HepG2 (cell line): ENCODE results near the gene CHST6. TPM values are rescaled to one million over a fixed set of nuclear protein-coding genes. Genes with fewer than 3 reads are reported as not detected.
"Not testable (repeated sequence)": the region's sequence is repeated elsewhere in the genome, so short reads cannot be mapped to it uniquely, and the experiment has no call there.

Source experiments
- ATAC-seq: fragments of 200-7000 bp; cut with Tn5 transposase; 3 replicates; pipeline ENCODE4 v1.9.1; 2020; ENCODE audit warnings: mild to moderate bottlenecking, moderate library complexity
- BruUV-seq: library from RNA; stranded (reverse); fragments of 400-500 nt; replicated peaks from 2 replicates; lab custom pipeline; 2021; lab: Mats Ljungman, UMichigan
- CTCF ChIA-PET: fragments of 300-600 bp; formaldehyde crosslinking; extraction: SDS; loops from one replicate; lab custom pipeline; 2021; ENCODE audit warnings: low total read pairs, inconsistent platforms, low intra/inter-chr PET ratio; lab: Yijun Ruan, JAX
- POLR2A ChIA-PET: fragments of 350-600 bp; sonication (Branson Sonifier 250); formaldehyde crosslinking; loops from one replicate; lab custom pipeline; 2020; ENCODE audit warnings: antibody characterized with exemption, inconsistent platforms; lab: Yijun Ruan, JAX
- DNase-seq: peaks from one replicate; pipeline ENCODE4 v3.0.0-alpha.2; 2015; ENCODE audit warnings: low spot score
- FAIRE-seq: peaks from 3 replicates; lab custom pipeline; 2011; peaks lifted over from hg19 to GRCh38; lab: Jason Lieb, UNC
- H2AFZ ChIP-seq: one replicate; pipeline ENCODE4 v1.6.1; 2011; ENCODE audit warnings: low read length, inconsistent platforms
- H3K27ac ChIP-seq: fragments of 300-600 bp; 3 replicates; pipeline ENCODE4 v1.8.0; 2011; ENCODE audit warnings: mixed run types, mild to moderate bottlenecking, mixed read lengths, low read length, inconsistent platforms; ENCODE audit not compliant: insufficient read depth; ENCODE audit errors: extremely low read length
- H3K27me3 ChIP-seq, 2 experiments: fragments of 200-600 bp in 1 of 2; 2 replicates in 1 of 2; 3 replicates in 1 of 2; pipeline versions ENCODE4 v1.6.0 to v1.8.0; 2011; ENCODE audit warnings: low read length in 2 of 2, mild to moderate bottlenecking in 2 of 2, moderate library complexity in 2 of 2, inconsistent platforms in 1 of 2; ENCODE audit not compliant: insufficient read depth in 2 of 2, control insufficient read depth in 1 of 2
- H3K36me3 ChIP-seq, 2 experiments: fragments of 200-600 bp in 1 of 2; replicated peaks in 1 of 2; 2 replicates in 1 of 2; 3 replicates in 1 of 2; pipeline versions ENCODE4 v1.5.1 to v1.8.0; 2011; ENCODE audit warnings: low read length in 2 of 2, inconsistent platforms in 1 of 2; ENCODE audit not compliant: insufficient read depth in 2 of 2, control insufficient read depth in 1 of 2
- H3K4me1 ChIP-seq: 2 replicates; pipeline ENCODE4 v1.5.1; 2012; ENCODE audit warnings: low read length, inconsistent platforms; ENCODE audit not compliant: insufficient read depth
- H3K4me2 ChIP-seq: 2 replicates; pipeline ENCODE4 v1.6.0; 2011; ENCODE audit warnings: low read depth, low read length, inconsistent platforms
- H3K4me3 ChIP-seq, 3 experiments: fragments of 200-600 bp in 1 of 3; sonication (generic), shearing (Covaris generic) in 1 of 3; replicated peaks in 1 of 3; 2 replicates each; pipeline ENCODE4 v1.5.1; 2011 to 2016; ENCODE audit warnings: low read length in 3 of 3, inconsistent platforms in 2 of 3, low read depth in 2 of 3, mild to moderate bottlenecking in 2 of 3, control low read depth in 1 of 3, mixed read lengths in 1 of 3; ENCODE audit not compliant: insufficient read depth in 1 of 3
- H3K79me2 ChIP-seq: one replicate; pipeline ENCODE4 v1.6.1; 2011; ENCODE audit warnings: low read length, inconsistent platforms; ENCODE audit not compliant: insufficient read depth
- H3K9ac ChIP-seq: 2 replicates; pipeline ENCODE4 v1.6.0; 2011; ENCODE audit warnings: mild to moderate bottlenecking, low read depth, low read length, inconsistent platforms; ENCODE audit not compliant: insufficient read depth
- H3K9me3 ChIP-seq: 2 replicates; pipeline ENCODE4 v1.5.1; 2012; ENCODE audit warnings: mild to moderate bottlenecking, low read length
- H4K20me1 ChIP-seq: 2 replicates; pipeline ENCODE4 v1.6.0; 2011; ENCODE audit warnings: inconsistent platforms, mild to moderate bottlenecking, low read length, moderate library complexity; ENCODE audit not compliant: insufficient read depth
- BRCA1 ChIP-seq: sonication (generic); formaldehyde crosslinking; IDR thresholded peaks from 2 replicates; pipeline ENCODE4 v1.4.0; 2020; ENCODE audit warnings: missing genetic modification reagents
- ELF3 ChIP-seq: IDR thresholded peaks from 2 replicates; pipeline ENCODE4 v1.6.1; 2016; ENCODE audit warnings: missing genetic modification reagents, missing compliant biosample characterization
- KDM5A ChIP-seq: fragments of 200-600 bp; sonication (generic); IDR thresholded peaks from 2 replicates; pipeline ENCODE4 v1.7.0; 2018; ENCODE audit warnings: antibody characterized with exemption, mild to moderate bottlenecking, low read length, borderline replicate concordance
- NCOA2 ChIP-seq: sonication (generic); formaldehyde crosslinking; IDR thresholded peaks from 2 replicates; pipeline ENCODE4 v1.8.0; 2022; ENCODE audit warnings: inconsistent platforms
- TFDP1 ChIP-seq: IDR thresholded peaks from 2 replicates; pipeline ENCODE4 v1.6.1; 2016; ENCODE audit warnings: missing compliant biosample characterization, missing genetic modification reagents, borderline replicate concordance
- UBTF ChIP-seq: sonication (generic); formaldehyde crosslinking; IDR thresholded peaks from 2 replicates; pipeline ENCODE4 v1.4.0; 2020; ENCODE audit warnings: mild to moderate bottlenecking, missing genetic modification reagents
- ZFX ChIP-seq: sonication (generic); formaldehyde crosslinking; IDR thresholded peaks from 2 replicates; pipeline ENCODE4 v1.4.0; 2020; ENCODE audit warnings: mild to moderate bottlenecking, low read depth, missing genetic modification reagents, moderate library complexity
- ZNF274 ChIP-seq: sonication (generic); formaldehyde crosslinking; IDR thresholded peaks from 2 replicates; pipeline ENCODE4 v1.5.1; 2020; ENCODE audit warnings: mild to moderate bottlenecking, missing genetic modification reagents
- ZNF607 ChIP-seq: sonication (generic); formaldehyde crosslinking; IDR thresholded peaks from 2 replicates; pipeline ENCODE4 v1.5.1; 2020; ENCODE audit warnings: missing genetic modification reagents, mild to moderate bottlenecking, borderline replicate concordance
- ZNF761 ChIP-seq: sonication (generic); formaldehyde crosslinking; conservative IDR thresholded peaks from 2 replicates; pipeline ENCODE4 v1.4.0; 2020; ENCODE audit warnings: mild to moderate bottlenecking, missing genetic modification reagents
- ZSCAN9 ChIP-seq: IDR thresholded peaks from 2 replicates; pipeline ENCODE4 v1.6.1; 2016; ENCODE audit warnings: borderline replicate concordance
- WGBS: methylation state at CpG from one replicate; pipeline ENCODE4 v1.1.6; 2017; ENCODE audit warnings: low lambda C conversion rate; 5-methylcytosine and 5-hydroxymethylcytosine counted together
- in situ Hi-C: cut with HindIII; loops from 2 replicates; pipeline ENCODE4 v1.10.0; 2017; ENCODE audit warnings: low pct_unique_long_range_greater_than_20kb; ENCODE audit not compliant: extremely low pct_ligation_motif_present
- intact Hi-C: fragments of 100-400 bp; cut with micrococcal nuclease; formaldehyde crosslinking; loops from one replicate; pipeline ENCODE4 v1.10.0; 2022; ENCODE audit not compliant: unreplicated experiment
- polyA plus RNA-seq, 8 experiments: library from polyadenylated mRNA; depleted of rRNA in 3 of 8; stranded (reverse) in 7 of 8; unstranded in 1 of 8; fragments of >200 nt; fragmentation: Illumina TruSeq in 4 of 8; extraction: Trizol in 4 of 8; gene quantifications; 2 replicates each; pipeline versions ENCODE4 v1.2.1 to v1.2.3, GENCODE V29; 2011 to 2016; ENCODE audit warnings: low read depth in 4 of 8, missing spikeins in 1 of 8, mixed read lengths in 1 of 8; ENCODE audit not compliant: insufficient read depth in 1 of 8
- total RNA-seq, 5 experiments: library from RNA; depleted of rRNA; stranded (reverse); fragments of >200 nt; fragmentation: Illumina TruSeq; extraction: Trizol; gene quantifications; 2 replicates each; pipeline ENCODE4 v1.2.3, GENCODE V29; 2016; ENCODE audit warnings: low read depth in 1 of 5
- TF ChIP-seq, protein P1 (sequence below): IDR thresholded peaks from 2 replicates; pipeline ENCODE4 v1.6.1; 2016; ENCODE audit warnings: low read depth, borderline replicate concordance
- TF ChIP-seq, protein P2 (sequence below): sonication (generic); formaldehyde crosslinking; IDR thresholded peaks from 2 replicates; pipeline ENCODE4 v1.5.1; 2020; ENCODE audit warnings: mild to moderate bottlenecking, moderate library complexity, missing genetic modification reagents
- TF ChIP-seq, protein P3 (sequence below): sonication (generic); formaldehyde crosslinking; conservative IDR thresholded peaks from 2 replicates; pipeline ENCODE4 v1.4.0; 2020; ENCODE audit warnings: mild to moderate bottlenecking, missing genetic modification reagents, moderate library complexity

CHST6 gene
- total and polyA plus RNA-seq, 2 of the 13 experiments (the other 11 are each of a cell fraction or from before 2014, with no cell fraction given), result 0.18 to 0.91 TPM

DNA sequence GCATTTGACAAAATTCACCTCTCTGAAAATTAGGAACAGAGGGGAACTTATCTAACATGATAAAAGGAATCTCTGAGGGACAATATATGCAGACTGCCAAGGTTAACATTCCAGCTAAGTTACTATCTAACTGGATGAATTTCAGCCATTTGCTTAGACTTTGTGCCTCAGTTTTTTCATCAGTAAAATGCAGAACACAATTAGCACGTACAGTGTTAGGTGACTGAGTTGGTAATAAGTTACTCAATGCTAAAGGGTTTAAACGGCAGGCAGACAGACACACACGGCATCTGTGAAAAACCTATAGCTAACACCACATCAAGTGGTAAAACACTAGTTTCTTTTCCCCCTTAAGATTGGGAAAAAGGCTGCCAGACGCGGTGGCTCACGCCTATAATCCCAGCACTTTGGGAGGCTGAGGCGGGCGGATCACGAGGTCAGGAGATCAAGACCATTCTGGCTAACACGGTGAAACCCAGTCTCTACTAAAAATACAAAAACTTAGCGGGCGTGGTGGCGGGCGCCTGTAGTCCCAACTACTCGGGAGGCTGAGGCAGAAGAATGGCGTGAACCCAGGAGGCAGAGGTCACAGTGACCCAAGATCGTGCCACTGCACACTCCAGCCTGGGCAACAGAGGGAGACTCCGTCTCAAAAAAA is 71.0 kb downstream of the CHST6 start:
- peak overlapping the region; percentile 34 to 52 (median 49) for H3K4me3 ChIP-seq
- POLR2A ChIA-PET, result interaction anchor here (3.5 kb wide), 1 partner anchor 9 kb away, joined by 12 read pairs; the partner anchor contains the start of gene CFDP1
- in situ Hi-C loops, H3K27me3 ChIP-seq, H2AFZ ChIP-seq, H4K20me1 ChIP-seq, intact Hi-C loops, CTCF ChIA-PET, H3K9me3 ChIP-seq, H3K36me3 ChIP-seq, BruUV-seq: not testable (repeated sequence)
- peak; percentile 51 for FAIRE-seq
- DNase-seq, result peak; percentile 78
- WGBS, result 9% methylated on average over 18 of the region's 18 CpGs
- H3K4me1 ChIP-seq, result peaks cover 89% of the 10 kb centered on the region
- peak; percentile 88 for ATAC-seq
- peak overlapping the region; percentile 72 for H3K4me2 ChIP-seq
- H3K9ac ChIP-seq, result peak overlapping the region; percentile 62
- peak overlapping the region; percentile 85 for H3K27ac ChIP-seq
- H3K79me2 ChIP-seq, result peaks cover 84% of the 10 kb centered on the region
- TF ChIP-seq NCOA2 (peak; percentile 37), ZNF607 (CRISPR knock-in tag) (peak; percentile 27; the same call in 1 of the 2 replicates), UBTF (CRISPR knock-in tag) (peak; percentile 21; the same call in 1 of the 2 replicates), ELF3 (CRISPR knock-in tag) (peak; percentile 11; the same call in 1 of the 2 replicates), TFDP1 (CRISPR knock-in tag) (peak; percentile 28; the same call in 1 of the 2 replicates), ZSCAN9 (peak; percentile 29; the same call in 1 of the 2 replicates), ZNF761 (peak; percentile 56; the same call in 1 of the 2 replicates), BRCA1 (CRISPR knock-in tag) (peak; percentile 36; the same call in 1 of the 2 replicates), ZNF274 (CRISPR knock-in tag) (0 out of 2 replicates have a peak, but pooled peaks have one; percentile 37), KDM5A (peak; percentile 36; the same call in 1 of the 2 replicates), ZFX (peak; percentile 13; the same call in 1 of the 2 replicates)
- TF ChIP-seq, protein P1, sequence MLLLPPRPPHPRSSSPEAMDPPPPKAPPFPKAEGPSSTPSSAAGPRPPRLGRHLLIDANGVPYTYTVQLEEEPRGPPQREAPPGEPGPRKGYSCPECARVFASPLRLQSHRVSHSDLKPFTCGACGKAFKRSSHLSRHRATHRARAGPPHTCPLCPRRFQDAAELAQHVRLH (CRISPR knock-in tag), result peak; percentile 73; the same call in 1 of the 2 replicates
- TF ChIP-seq, protein P2, sequence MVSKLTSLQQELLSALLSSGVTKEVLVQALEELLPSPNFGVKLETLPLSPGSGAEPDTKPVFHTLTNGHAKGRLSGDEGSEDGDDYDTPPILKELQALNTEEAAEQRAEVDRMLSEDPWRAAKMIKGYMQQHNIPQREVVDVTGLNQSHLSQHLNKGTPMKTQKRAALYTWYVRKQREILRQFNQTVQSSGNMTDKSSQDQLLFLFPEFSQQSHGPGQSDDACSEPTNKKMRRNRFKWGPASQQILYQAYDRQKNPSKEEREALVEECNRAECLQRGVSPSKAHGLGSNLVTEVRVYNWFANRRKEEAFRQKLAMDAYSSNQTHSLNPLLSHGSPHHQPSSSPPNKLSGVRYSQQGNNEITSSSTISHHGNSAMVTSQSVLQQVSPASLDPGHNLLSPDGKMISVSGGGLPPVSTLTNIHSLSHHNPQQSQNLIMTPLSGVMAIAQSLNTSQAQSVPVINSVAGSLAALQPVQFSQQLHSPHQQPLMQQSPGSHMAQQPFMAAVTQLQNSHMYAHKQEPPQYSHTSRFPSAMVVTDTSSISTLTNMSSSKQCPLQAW (CRISPR knock-in tag), result peak; percentile 10; the same call in 1 of the 2 replicates
- TF ChIP-seq, protein P3, sequence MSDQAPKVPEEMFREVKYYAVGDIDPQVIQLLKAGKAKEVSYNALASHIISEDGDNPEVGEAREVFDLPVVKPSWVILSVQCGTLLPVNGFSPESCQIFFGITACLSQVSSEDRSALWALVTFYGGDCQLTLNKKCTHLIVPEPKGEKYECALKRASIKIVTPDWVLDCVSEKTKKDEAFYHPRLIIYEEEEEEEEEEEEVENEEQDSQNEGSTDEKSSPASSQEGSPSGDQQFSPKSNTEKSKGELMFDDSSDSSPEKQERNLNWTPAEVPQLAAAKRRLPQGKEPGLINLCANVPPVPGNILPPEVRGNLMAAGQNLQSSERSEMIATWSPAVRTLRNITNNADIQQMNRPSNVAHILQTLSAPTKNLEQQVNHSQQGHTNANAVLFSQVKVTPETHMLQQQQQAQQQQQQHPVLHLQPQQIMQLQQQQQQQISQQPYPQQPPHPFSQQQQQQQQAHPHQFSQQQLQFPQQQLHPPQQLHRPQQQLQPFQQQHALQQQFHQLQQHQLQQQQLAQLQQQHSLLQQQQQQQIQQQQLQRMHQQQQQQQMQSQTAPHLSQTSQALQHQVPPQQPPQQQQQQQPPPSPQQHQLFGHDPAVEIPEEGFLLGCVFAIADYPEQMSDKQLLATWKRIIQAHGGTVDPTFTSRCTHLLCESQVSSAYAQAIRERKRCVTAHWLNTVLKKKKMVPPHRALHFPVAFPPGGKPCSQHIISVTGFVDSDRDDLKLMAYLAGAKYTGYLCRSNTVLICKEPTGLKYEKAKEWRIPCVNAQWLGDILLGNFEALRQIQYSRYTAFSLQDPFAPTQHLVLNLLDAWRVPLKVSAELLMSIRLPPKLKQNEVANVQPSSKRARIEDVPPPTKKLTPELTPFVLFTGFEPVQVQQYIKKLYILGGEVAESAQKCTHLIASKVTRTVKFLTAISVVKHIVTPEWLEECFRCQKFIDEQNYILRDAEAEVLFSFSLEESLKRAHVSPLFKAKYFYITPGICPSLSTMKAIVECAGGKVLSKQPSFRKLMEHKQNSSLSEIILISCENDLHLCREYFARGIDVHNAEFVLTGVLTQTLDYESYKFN (CRISPR knock-in tag), result peak; percentile 85
